Progenitor cell of endocrine pancreas (in vitro differentiated cells): ENCODE data around the gene RAB31. TPM values are rescaled to one million over a fixed set of nuclear protein-coding genes. Genes with fewer than 3 reads are reported as not detected.

Experiments used
- DNase-seq: peaks from one replicate; pipeline ENCODE4 v3.0.0; 2021; ENCODE audit warnings: low spot score; ENCODE audit not compliant: unreplicated experiment
- H3K27ac Mint-ChIP-seq: 2 replicates; pipeline ENCODE4 v1.8.0; 2021; ENCODE audit warnings: mild to moderate bottlenecking, moderate library complexity, mixed read lengths
- H3K27me3 Mint-ChIP-seq: 2 replicates; pipeline ENCODE4 v1.8.0; 2021; ENCODE audit warnings: mixed read lengths
- H3K36me3 Mint-ChIP-seq: 2 replicates; pipeline ENCODE4 v1.8.0; 2022; ENCODE audit warnings: mixed read lengths; ENCODE audit not compliant: insufficient read depth
- H3K4me1 Mint-ChIP-seq: 2 replicates; pipeline ENCODE4 v1.8.0; 2021; ENCODE audit warnings: low read depth, mixed read lengths
- H3K4me3 Mint-ChIP-seq: 2 replicates; pipeline ENCODE4 v1.8.0; 2021; ENCODE audit warnings: low read depth, mild to moderate bottlenecking, moderate library complexity, mixed read lengths
- H3K9me3 Mint-ChIP-seq: 2 replicates; pipeline ENCODE4 v1.8.0; 2021; ENCODE audit warnings: low read depth, mixed read lengths
- total RNA-seq: library from RNA; stranded (reverse); gene quantifications from 2 replicates; pipeline ENCODE4 v1.2.1, GENCODE V29; 2021
- TF ChIP-seq, protein P1 (sequence below): fragments of 200-600 bp; sonication (generic); IDR thresholded peaks from one replicate; pipeline ENCODE4 v1.5.0; 2021; ENCODE audit warnings: antibody characterized with exemption, mild to moderate bottlenecking; ENCODE audit not compliant: unreplicated experiment

Gene RAB31
- total RNA-seq, 1 donor from 2014 or later = 2.9 TPM

DNA sequence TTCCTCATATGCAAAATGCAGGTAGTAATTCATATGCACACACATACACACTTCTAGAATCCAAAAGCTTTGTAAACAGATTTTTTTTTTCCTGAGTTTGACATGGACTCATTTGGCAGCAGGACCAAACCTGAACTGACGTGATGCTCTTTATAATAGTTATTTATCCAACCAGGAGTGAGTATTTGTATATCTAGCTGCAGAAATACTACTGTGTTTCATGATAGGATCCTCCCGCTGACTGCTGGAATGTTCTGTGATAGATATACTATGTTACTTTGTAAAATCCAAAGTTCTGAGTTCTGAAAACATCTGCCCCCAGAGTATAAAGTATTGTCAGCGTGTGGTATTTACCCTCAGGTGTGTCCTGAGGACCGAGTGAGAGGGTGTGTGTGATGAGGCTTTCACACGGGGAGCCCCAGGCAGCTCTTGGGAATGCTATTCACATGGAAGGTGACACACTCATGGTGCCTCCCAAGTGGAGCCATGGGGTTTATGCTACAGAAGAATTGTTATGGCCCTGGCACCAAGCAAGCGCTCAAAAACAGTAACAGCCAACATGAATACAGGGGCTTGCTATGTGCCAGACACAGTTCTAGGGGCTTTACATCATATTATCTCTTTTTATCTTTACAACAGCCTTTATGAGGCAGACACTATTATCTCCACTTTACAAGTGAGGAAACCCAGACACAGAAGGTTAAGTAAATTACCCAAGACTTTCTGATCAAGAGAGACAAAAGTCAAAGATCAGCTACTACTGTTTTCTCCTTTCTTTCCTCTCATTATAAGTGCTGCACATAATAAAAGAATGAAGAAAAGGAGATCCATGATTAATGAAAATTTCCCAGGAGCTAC is 161.0 kb downstream of the RAB31 start:
- no peak overlapping the region for H3K27ac Mint-ChIP-seq
- H3K4me3 Mint-ChIP-seq = no peak overlapping the region
- DNase-seq = no peak
- TF ChIP-seq, protein P1, sequence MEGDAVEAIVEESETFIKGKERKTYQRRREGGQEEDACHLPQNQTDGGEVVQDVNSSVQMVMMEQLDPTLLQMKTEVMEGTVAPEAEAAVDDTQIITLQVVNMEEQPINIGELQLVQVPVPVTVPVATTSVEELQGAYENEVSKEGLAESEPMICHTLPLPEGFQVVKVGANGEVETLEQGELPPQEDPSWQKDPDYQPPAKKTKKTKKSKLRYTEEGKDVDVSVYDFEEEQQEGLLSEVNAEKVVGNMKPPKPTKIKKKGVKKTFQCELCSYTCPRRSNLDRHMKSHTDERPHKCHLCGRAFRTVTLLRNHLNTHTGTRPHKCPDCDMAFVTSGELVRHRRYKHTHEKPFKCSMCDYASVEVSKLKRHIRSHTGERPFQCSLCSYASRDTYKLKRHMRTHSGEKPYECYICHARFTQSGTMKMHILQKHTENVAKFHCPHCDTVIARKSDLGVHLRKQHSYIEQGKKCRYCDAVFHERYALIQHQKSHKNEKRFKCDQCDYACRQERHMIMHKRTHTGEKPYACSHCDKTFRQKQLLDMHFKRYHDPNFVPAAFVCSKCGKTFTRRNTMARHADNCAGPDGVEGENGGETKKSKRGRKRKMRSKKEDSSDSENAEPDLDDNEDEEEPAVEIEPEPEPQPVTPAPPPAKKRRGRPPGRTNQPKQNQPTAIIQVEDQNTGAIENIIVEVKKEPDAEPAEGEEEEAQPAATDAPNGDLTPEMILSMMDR = no peak
- peaks cover 4% of the 10 kb centered on the region for H3K36me3 Mint-ChIP-seq
- peaks cover 13% of the 10 kb centered on the region for H3K4me1 Mint-ChIP-seq
- peaks cover 9% of the 10 kb centered on the region for H3K27me3 Mint-ChIP-seq
- peaks cover 9% of the 10 kb centered on the region for H3K9me3 Mint-ChIP-seq

DNA sequence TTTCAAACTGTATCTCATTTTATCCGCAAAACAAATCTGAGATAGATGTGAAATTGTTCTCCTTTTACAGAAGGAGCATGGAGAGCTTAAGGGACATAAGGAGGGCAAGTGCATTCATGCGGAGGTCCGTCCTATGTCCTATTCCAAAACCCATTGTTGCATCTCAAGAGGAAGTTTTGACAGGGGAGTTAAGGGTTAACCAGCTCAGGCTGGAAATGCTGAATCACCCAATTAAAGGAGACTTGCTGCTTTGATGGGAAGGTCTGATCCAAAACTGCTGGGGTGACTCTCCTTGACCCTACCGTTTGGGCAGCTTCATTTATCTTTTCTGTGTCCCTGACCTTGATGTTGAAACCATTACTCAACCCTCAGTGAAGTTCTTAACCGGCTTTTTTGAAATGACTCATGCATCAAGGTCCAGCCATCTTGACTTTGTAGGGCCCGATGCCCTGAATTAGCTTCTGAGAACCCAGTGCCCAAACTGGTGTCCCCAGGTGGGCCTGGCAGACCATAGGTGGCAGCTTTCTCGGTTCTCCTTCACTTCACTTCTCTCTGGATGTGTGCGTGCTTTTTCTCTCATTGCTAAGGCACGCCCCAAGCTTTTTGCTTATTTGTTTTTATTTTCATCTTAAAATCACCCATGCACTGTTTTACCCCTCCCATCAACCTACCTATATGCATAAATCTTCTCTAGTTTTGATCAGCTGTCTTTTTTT is 161.8 kb downstream of the RAB31 start:
- DNase-seq = no peak
- peaks cover 9% of the 10 kb centered on the region for H3K9me3 Mint-ChIP-seq
- peaks cover 4% of the 10 kb centered on the region for H3K36me3 Mint-ChIP-seq
- peaks cover 9% of the 10 kb centered on the region for H3K27me3 Mint-ChIP-seq
- peak overlapping the region; percentile 19 for H3K27ac Mint-ChIP-seq
- no peak overlapping the region for H3K4me3 Mint-ChIP-seq
- peaks cover 13% of the 10 kb centered on the region for H3K4me1 Mint-ChIP-seq
- TF ChIP-seq, protein P1 = no peak

DNA sequence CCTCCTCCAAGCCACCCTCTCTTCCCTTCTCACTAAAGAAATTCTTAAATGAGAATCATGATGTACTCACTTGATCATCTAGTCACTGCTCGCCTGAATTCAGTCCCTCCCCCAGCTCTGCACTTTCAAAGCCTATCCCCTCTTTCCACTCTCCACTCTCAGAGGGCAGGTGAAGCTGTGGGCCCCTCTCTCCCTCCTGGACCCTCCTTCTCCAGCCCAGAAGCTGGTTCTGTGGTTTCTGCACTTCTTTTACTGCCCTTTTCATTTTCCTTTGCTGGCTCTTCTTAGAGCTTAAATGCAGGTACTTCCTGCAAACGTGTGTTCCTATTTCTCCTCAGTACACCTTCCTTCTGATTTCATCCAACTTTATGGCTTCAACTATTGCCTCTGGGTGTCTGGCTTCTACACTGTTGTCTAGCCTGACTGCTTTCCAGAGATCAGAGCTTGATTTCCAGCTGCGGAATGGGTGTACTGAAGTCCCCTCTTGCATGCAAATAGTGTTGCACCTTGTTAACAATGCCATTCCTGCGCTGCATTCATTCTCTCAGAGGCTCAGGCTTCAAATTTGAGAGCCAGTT is 162.4 kb downstream of the RAB31 start:
- Mint-ChIP-seq H3K27me3 (peaks cover 9% of the 10 kb centered on the region), H3K27ac (peak overlapping the region; percentile 19)

DNA sequence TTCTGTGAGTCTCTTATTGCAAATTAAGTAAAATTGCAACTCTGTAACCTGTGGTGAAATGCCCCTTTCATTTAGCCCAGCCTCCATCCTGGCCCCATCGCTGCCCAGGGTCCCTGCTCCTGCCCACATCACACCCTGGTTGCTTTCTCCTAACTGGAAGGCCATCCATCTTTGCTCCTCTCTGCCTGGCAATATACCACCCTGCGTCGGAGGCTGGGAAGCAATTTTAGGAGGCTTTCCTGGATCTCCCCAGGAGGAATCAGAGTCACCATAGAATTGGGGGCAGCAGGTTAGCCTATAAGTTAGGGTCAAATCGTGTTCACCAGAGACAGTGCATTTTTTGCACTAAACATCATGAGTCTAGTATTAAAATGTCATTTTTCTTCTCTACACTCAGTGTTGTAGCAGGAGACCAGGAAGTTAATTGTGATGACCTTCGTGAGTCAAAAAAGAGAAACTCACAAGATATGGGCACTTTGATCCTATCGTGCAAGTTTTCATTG is 163.2 kb downstream of the RAB31 start:
- H3K4me3 Mint-ChIP-seq = no peak overlapping the region
- H3K27me3 Mint-ChIP-seq = peaks cover 9% of the 10 kb centered on the region
- peaks cover 6% of the 10 kb centered on the region for H3K9me3 Mint-ChIP-seq
- H3K36me3 Mint-ChIP-seq = no peaks in the 10 kb centered on the region
- no peak overlapping the region for H3K27ac Mint-ChIP-seq
- H3K4me1 Mint-ChIP-seq = peaks cover 15% of the 10 kb centered on the region
- TF ChIP-seq, protein P1 = no peak
- DNase-seq = no peak

More for the DNA sequence above, 162.4 kb downstream of the RAB31 start:
- DNase-seq = no peak
- TF ChIP-seq, protein P1 = no peak
- peaks cover 13% of the 10 kb centered on the region for H3K4me1 Mint-ChIP-seq
- peaks cover 12% of the 10 kb centered on the region for H3K9me3 Mint-ChIP-seq
- peaks cover 3% of the 10 kb centered on the region for H3K36me3 Mint-ChIP-seq
- H3K4me3 Mint-ChIP-seq = no peak overlapping the region

DNA sequence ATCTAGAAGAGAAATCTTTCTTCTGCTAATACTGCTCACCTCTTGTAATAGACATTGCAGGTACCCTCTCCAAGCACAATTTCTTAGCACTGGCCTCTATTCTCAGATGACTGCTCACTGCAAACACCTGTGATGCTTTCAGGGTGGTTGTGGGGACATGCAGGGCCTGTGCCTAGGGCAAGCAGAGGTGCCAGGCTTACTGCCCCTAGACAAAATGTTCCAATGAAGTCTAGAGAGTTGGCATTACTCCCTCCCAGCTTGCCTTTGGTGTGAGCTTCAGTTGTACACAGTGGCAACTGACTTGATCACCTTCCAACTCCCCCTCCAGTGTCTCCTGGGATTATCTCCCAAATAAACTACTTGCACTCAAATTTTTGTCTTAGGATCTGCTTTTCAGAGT is 164.7 kb downstream of the RAB31 start:
- Mint-ChIP-seq H3K27me3 (peaks cover 9% of the 10 kb centered on the region), H3K36me3 (no peaks in the 10 kb centered on the region), H3K9me3 (peaks cover 6% of the 10 kb centered on the region), H3K4me3 (no peak overlapping the region), H3K4me1 (peaks cover 27% of the 10 kb centered on the region), H3K27ac (no peak overlapping the region)
- TF ChIP-seq, protein P1 = no peak
- no peak for DNase-seq
